ENCODE results near the gene OTUD3.
"Not testable (repeated sequence)": the region's sequence is repeated elsewhere in the genome, so short reads cannot be mapped to it uniquely, and the experiment has no call there.

The OTUD3 gene

GRCh38 chr1:19910650-19911049 lies 28.5 kb downstream of the OTUD3 start:
- DNase-seq (ENCODE audit: low read depth in 3 of 3, low spot score in 1 of 3) = no peak

GRCh38 chr1:19918057-19918456 lies 35.9 kb downstream of the OTUD3 start:
- DNase-seq (ENCODE audit: low read depth in 3 of 3, low spot score in 1 of 3) = peak; percentile 42 to 74 (median 66)

GRCh38 chr1:19920132-19920710 lies 38.0 kb downstream of the OTUD3 start:
- DNase-seq (ENCODE audit: low read depth in 3 of 3, low spot score in 1 of 3) = no peak

GRCh38 chr1:19921310-19921709 lies 39.1 kb downstream of the OTUD3 start:
- no peak for DNase-seq (ENCODE audit: low read depth in 3 of 3, low spot score in 1 of 3)

- no peak for DNase-seq (ENCODE audit: low read depth in 3 of 3, low spot score in 1 of 3)
Observed at GRCh38 chr1:19922015-19922688, 40.0 kb downstream of the OTUD3 start.

- no peak for DNase-seq (ENCODE audit: low read depth in 3 of 3, low spot score in 1 of 3)
Observed at GRCh38 chr1:19923137-19923952, 41.1 kb downstream of the OTUD3 start, which contains the start of gene PLA2G2E. TSS of gene PLA2G2E (minus strand) at chr1:19923617. CDS start at chr1:19923559, 58 bp downstream.

GRCh38 chr1:19923953-19924346 lies 41.8 kb downstream of the OTUD3 start:
- DNase-seq (ENCODE audit: low read depth in 3 of 3, low spot score in 1 of 3) = no peak

- no peak for DNase-seq (ENCODE audit: low read depth in 3 of 3, low spot score in 1 of 3)
Observed at GRCh38 chr1:19925342-19926070, 43.3 kb downstream of the OTUD3 start.

- no peak for DNase-seq (ENCODE audit: low read depth in 3 of 3, low spot score in 1 of 3)
Observed at GRCh38 chr1:19926296-19927129, 44.3 kb downstream of the OTUD3 start.

- not testable (repeated sequence) for DNase-seq (ENCODE audit: low read depth in 3 of 3, low spot score in 1 of 3)
Observed at GRCh38 chr1:19927130-19927421, 44.9 kb downstream of the OTUD3 start.

- DNase-seq (ENCODE audit: low read depth in 3 of 3, low spot score in 1 of 3) = no peak
Observed at GRCh38 chr1:19932866-19933265, 50.7 kb downstream of the OTUD3 start.

GRCh38 chr1:19934336-19934735 lies 52.1 kb downstream of the OTUD3 start:
- DNase-seq (ENCODE audit: low read depth in 3 of 3, low spot score in 1 of 3) = no peak

GRCh38 chr1:19936061-19936750 lies 54.0 kb downstream of the OTUD3 start:
- no peak for DNase-seq (ENCODE audit: low read depth in 3 of 3, low spot score in 1 of 3)

- DNase-seq (ENCODE audit: low read depth in 3 of 3, low spot score in 1 of 3) = no peak
Observed at GRCh38 chr1:19938472-19938871, 56.3 kb downstream of the OTUD3 start.

GRCh38 chr1:19940486-19941205 lies 58.5 kb downstream of the OTUD3 start:
- DNase-seq (ENCODE audit: low read depth in 3 of 3, low spot score in 1 of 3) = no peak

- no peak for DNase-seq (ENCODE audit: low read depth in 3 of 3, low spot score in 1 of 3)
Observed at GRCh38 chr1:19941206-19941568, 59.0 kb downstream of the OTUD3 start.

- no peak for DNase-seq (ENCODE audit: low read depth in 3 of 3, low spot score in 1 of 3)
Observed at GRCh38 chr1:19942088-19942487, 59.9 kb downstream of the OTUD3 start.

- DNase-seq (ENCODE audit: low read depth in 3 of 3, low spot score in 1 of 3) = no peak
Observed at GRCh38 chr1:19942657-19943056, 60.5 kb downstream of the OTUD3 start.

- no peak for DNase-seq (ENCODE audit: low read depth in 3 of 3, low spot score in 1 of 3)
Observed at GRCh38 chr1:19945914-19946313, 63.7 kb downstream of the OTUD3 start.

- DNase-seq (ENCODE audit: low read depth in 3 of 3, low spot score in 1 of 3) = no peak
Observed at GRCh38 chr1:19946331-19946751, 64.1 kb downstream of the OTUD3 start.
